ENCODE data around the gene POLR1G.

- peak; percentile 79 for TF ChIP-seq CTCF (conservative IDR thresholded peaks at IDR 0.05; ENCODE audit: low read length)
- TF ChIP-seq EZH2phosphoT487 (IDR thresholded peaks at IDR 0.05; ENCODE audit: borderline replicate concordance, low read depth, low read length) = no peak
These were observed 39.9 kb downstream of the POLR1G start for GRCh38 chr19:45446295-45446694.

Data from OCI-LY7 (cell line).